ENCODE measurements around the gene MACIR. TPM values are rescaled to one million over a fixed set of nuclear protein-coding genes. Genes with fewer than 3 reads are reported as not detected.

Gene MACIR
- total RNA-seq, 1 experiment from 2014 or later, result 4.1 TPM

DNA sequence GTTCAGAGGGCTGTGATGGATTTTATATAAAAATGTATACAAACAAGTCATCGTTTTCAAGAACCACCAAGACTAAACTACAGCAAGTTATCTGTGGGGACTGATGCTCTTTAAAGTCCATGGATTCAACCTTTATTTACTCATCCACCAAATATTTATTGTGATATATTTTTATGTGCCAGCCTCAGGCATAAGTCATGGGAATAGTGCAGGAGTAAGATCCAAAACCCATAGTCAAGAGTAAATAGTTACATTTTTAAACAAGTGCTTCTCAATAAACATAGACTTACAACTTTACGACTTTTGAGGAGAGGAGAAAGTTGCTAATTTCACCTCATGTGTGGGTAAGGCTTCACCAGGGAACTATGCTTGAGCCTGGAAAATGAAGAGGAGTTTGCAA is 24.6 kb downstream of the MACIR start:
- BruUV-seq (replicated peaks), result no TSS peak
- ChIA-PET CTCF (no interaction called here), POLR2A (no interaction called here)
- no peak for DNase-seq
- intact Hi-C loops (cut with micrococcal nuclease; ENCODE audit: unreplicated experiment), result no loop called here
- Histone ChIP-seq H3K27me3 (replicated peaks; ENCODE audit: control insufficient read depth, insufficient read depth, low read length) (no peaks in the 10 kb centered on the region), H3K9me3 (no peaks in the 10 kb centered on the region), H3K4me1 (no peaks in the 10 kb centered on the region), H3K36me3 (ENCODE audit: control insufficient read depth, insufficient read depth, low read length) (no peaks in the 10 kb centered on the region), H3K4me3 (ENCODE audit: low read depth, low read length) (no peak overlapping the region)
- Mint-ChIP-seq H3K4me1 (ENCODE audit: low read depth, unreplicated experiment) (no peaks in the 10 kb centered on the region), H3K9me3 (ENCODE audit: unreplicated experiment) (no peaks in the 10 kb centered on the region), H3K27me3 (ENCODE audit: insufficient read depth, unreplicated experiment) (no peaks in the 10 kb centered on the region), H3K27ac (ENCODE audit: unreplicated experiment) (no peak overlapping the region), H3K36me3 (ENCODE audit: insufficient read depth, unreplicated experiment) (peaks cover 6% of the 10 kb centered on the region), H3K4me3 (ENCODE audit: unreplicated experiment) (no peak overlapping the region)
- no peak for TF ChIP-seq CTCF (IDR thresholded peaks at IDR 0.05; ENCODE audit: insufficient read depth in 1 of 2, low read depth in 1 of 2, low read length in 1 of 2, severe bottlenecking in 1 of 2, unreplicated experiment in 1 of 2)

DNA sequence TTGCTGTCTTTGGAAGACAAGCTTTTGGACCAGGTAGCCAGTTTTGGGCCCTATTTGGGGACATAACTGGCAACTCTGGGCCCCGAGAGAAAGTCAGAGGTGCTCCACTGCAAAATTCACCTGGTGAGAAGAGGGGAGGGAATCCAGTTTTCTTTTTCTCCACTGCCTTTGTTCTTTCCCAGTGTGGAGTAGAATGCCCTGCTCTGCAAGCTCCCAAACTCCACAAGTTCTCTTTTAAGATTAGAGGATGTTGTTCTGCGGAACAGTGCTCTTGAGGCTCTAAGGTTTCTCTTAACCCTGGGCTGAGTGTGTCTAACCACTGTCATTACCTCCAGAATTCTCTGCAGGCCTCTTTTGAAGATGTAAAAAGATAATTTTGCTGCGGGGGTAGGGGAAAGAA is 25.3 kb downstream of the MACIR start:
- no peak for DNase-seq
- Histone ChIP-seq H3K4me3 (ENCODE audit: low read depth, low read length) (no peak overlapping the region), H3K36me3 (ENCODE audit: control insufficient read depth, insufficient read depth, low read length) (no peaks in the 10 kb centered on the region), H3K4me1 (no peaks in the 10 kb centered on the region), H3K27me3 (replicated peaks; ENCODE audit: control insufficient read depth, insufficient read depth, low read length) (no peaks in the 10 kb centered on the region), H3K9me3 (no peaks in the 10 kb centered on the region)
- intact Hi-C loops (cut with micrococcal nuclease; ENCODE audit: unreplicated experiment), result no loop called here
- TF ChIP-seq CTCF (IDR thresholded peaks at IDR 0.05; ENCODE audit: insufficient read depth in 1 of 2, low read depth in 1 of 2, low read length in 1 of 2, severe bottlenecking in 1 of 2, unreplicated experiment in 1 of 2), result no peak
- no peaks in the 10 kb centered on the region for H3K27me3 Mint-ChIP-seq (ENCODE audit: insufficient read depth, unreplicated experiment)
- POLR2A ChIA-PET, result no interaction called here
- no TSS peak for BruUV-seq (replicated peaks)
- H3K9me3 Mint-ChIP-seq (ENCODE audit: unreplicated experiment), result no peaks in the 10 kb centered on the region
- peaks cover 6% of the 10 kb centered on the region for H3K36me3 Mint-ChIP-seq (ENCODE audit: insufficient read depth, unreplicated experiment)
- no peak overlapping the region for H3K27ac Mint-ChIP-seq (ENCODE audit: unreplicated experiment)
- no peak overlapping the region for H3K4me3 Mint-ChIP-seq (ENCODE audit: unreplicated experiment)
- CTCF ChIA-PET, result no interaction called here
- no peaks in the 10 kb centered on the region for H3K4me1 Mint-ChIP-seq (ENCODE audit: low read depth, unreplicated experiment)

DNA sequence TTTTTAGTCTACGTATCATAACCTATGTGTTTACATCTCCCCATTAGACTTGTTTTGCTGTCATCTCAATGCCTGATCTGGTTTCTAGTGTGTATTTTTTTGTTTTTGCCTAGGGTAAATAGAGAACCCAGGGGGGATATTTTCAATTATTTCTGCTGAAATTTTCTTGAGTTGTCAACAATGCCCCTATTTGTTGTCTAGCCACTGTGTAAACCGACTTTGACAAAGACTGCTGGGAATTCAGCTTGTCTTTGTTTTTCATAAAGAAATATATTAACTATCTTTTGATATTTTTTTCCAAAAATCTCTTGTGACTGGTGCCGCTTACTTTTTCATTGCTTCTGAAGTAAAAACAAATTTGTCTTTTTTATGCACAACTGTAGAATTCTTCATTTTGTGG is 28.1 kb downstream of the MACIR start:
- no peaks in the 10 kb centered on the region for H3K36me3 ChIP-seq (ENCODE audit: control insufficient read depth, insufficient read depth, low read length)
- no TSS peak for BruUV-seq (replicated peaks)
- H3K27me3 Mint-ChIP-seq (ENCODE audit: insufficient read depth, unreplicated experiment), result no peaks in the 10 kb centered on the region
- ChIA-PET CTCF (no interaction called here), POLR2A (no interaction called here)
- H3K9me3 Mint-ChIP-seq (ENCODE audit: unreplicated experiment), result no peaks in the 10 kb centered on the region
- H3K36me3 Mint-ChIP-seq (ENCODE audit: insufficient read depth, unreplicated experiment), result no peaks in the 10 kb centered on the region
- no peak overlapping the region for H3K4me3 Mint-ChIP-seq (ENCODE audit: unreplicated experiment)
- no peak for DNase-seq
- H3K9me3 ChIP-seq, result no peaks in the 10 kb centered on the region
- H3K27ac Mint-ChIP-seq (ENCODE audit: unreplicated experiment), result no peak overlapping the region
- no peaks in the 10 kb centered on the region for H3K4me1 ChIP-seq
- H3K4me3 ChIP-seq (ENCODE audit: low read depth, low read length), result no peak overlapping the region
- no peaks in the 10 kb centered on the region for H3K4me1 Mint-ChIP-seq (ENCODE audit: low read depth, unreplicated experiment)
- TF ChIP-seq CTCF (IDR thresholded peaks at IDR 0.05; ENCODE audit: insufficient read depth in 1 of 2, low read depth in 1 of 2, low read length in 1 of 2, severe bottlenecking in 1 of 2, unreplicated experiment in 1 of 2), result no peak
- H3K27me3 ChIP-seq (replicated peaks; ENCODE audit: control insufficient read depth, insufficient read depth, low read length), result no peaks in the 10 kb centered on the region
- intact Hi-C loops (cut with micrococcal nuclease; ENCODE audit: unreplicated experiment), result no loop called here
